BJ (cell line): ENCODE results near the gene PLCD4. TPM values are rescaled to one million over a fixed set of nuclear protein-coding genes. Genes with fewer than 3 reads are reported as not detected.

Experiments used
- CTCF ChIA-PET: fragments of 350-600 bp; formaldehyde crosslinking; extraction: SDS; loops from one replicate; lab custom pipeline; 2021; ENCODE audit warnings: antibody characterized with exemption, inconsistent platforms; lab: Yijun Ruan, JAX
- POLR2A ChIA-PET: fragments of 300-600 bp; sonication (Branson Sonifier 250); formaldehyde crosslinking; extraction: SDS; loops from one replicate; lab custom pipeline; 2021; ENCODE audit warnings: antibody characterized with exemption; lab: Charles Lee
- DNase-seq: peaks from one replicate; pipeline ENCODE4 v3.0.0-alpha.2; 2011; ENCODE audit warnings: low read depth
- H3K27me3 ChIP-seq: 2 replicates; pipeline ENCODE4 v1.6.0; 2011; ENCODE audit warnings: low read length; ENCODE audit not compliant: control insufficient read depth, insufficient read depth
- H3K36me3 ChIP-seq: 2 replicates; pipeline ENCODE4 v1.5.1; 2011; ENCODE audit warnings: low read length; ENCODE audit not compliant: control insufficient read depth, insufficient read depth
- H3K4me3 ChIP-seq: 2 replicates; pipeline ENCODE4 v1.5.1; 2011; ENCODE audit warnings: low read depth, mild to moderate bottlenecking, control low read depth, low read length
- polyA plus RNA-seq: library from polyadenylated mRNA; depleted of rRNA; stranded (reverse); fragments of >200 nt; gene quantifications from 2 replicates; pipeline ENCODE4 v1.2.3, GENCODE V29; 2011
- TF ChIP-seq, protein P1 (sequence below): IDR thresholded peaks from 2 replicates; pipeline ENCODE4 v1.5.1; 2011; ENCODE audit warnings: low read depth, mild to moderate bottlenecking, control low read depth, inconsistent platforms, low read length, moderate library complexity; ENCODE audit not compliant: insufficient read depth

Gene PLCD4
- polyA plus RNA-seq, 1 experiment: 1.1 TPM

DNA sequence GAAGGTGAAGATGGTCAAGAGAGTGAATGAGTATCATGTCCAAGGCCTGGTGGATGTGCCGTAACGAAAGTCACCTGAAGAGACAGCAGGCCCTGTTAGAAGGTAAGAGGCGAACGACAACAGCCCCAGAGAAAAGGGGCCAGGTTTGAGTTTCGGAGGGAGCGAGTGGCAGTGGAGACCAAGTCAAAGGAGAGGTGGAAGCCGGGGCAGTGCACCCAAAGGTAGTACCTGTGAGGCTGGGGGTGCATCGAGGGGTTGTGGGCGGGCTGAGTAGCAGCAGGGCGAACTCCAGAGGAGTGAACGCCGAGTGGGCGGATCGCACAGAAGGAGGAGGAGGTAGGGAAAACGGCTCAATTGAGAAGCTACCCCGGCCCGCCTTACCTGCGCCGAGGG, 39.9 kb upstream of the PLCD4 start:
- H3K36me3 ChIP-seq: 0 out of 2 replicates have a peak, but pooled peaks cover 1% of the 10 kb centered on the region
- H3K4me3 ChIP-seq: peak overlapping the region; percentile 95
- CTCF ChIA-PET: no interaction called here
- POLR2A ChIA-PET: interaction anchor here (0.6 kb wide), 1 partner anchor 74 kb away, joined by 5 read pairs; no protein-coding TSS in a partner anchor
- DNase-seq: no peak
- TF ChIP-seq, protein P1, sequence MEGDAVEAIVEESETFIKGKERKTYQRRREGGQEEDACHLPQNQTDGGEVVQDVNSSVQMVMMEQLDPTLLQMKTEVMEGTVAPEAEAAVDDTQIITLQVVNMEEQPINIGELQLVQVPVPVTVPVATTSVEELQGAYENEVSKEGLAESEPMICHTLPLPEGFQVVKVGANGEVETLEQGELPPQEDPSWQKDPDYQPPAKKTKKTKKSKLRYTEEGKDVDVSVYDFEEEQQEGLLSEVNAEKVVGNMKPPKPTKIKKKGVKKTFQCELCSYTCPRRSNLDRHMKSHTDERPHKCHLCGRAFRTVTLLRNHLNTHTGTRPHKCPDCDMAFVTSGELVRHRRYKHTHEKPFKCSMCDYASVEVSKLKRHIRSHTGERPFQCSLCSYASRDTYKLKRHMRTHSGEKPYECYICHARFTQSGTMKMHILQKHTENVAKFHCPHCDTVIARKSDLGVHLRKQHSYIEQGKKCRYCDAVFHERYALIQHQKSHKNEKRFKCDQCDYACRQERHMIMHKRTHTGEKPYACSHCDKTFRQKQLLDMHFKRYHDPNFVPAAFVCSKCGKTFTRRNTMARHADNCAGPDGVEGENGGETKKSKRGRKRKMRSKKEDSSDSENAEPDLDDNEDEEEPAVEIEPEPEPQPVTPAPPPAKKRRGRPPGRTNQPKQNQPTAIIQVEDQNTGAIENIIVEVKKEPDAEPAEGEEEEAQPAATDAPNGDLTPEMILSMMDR: no peak
- no peaks in the 10 kb centered on the region for H3K27me3 ChIP-seq

DNA sequence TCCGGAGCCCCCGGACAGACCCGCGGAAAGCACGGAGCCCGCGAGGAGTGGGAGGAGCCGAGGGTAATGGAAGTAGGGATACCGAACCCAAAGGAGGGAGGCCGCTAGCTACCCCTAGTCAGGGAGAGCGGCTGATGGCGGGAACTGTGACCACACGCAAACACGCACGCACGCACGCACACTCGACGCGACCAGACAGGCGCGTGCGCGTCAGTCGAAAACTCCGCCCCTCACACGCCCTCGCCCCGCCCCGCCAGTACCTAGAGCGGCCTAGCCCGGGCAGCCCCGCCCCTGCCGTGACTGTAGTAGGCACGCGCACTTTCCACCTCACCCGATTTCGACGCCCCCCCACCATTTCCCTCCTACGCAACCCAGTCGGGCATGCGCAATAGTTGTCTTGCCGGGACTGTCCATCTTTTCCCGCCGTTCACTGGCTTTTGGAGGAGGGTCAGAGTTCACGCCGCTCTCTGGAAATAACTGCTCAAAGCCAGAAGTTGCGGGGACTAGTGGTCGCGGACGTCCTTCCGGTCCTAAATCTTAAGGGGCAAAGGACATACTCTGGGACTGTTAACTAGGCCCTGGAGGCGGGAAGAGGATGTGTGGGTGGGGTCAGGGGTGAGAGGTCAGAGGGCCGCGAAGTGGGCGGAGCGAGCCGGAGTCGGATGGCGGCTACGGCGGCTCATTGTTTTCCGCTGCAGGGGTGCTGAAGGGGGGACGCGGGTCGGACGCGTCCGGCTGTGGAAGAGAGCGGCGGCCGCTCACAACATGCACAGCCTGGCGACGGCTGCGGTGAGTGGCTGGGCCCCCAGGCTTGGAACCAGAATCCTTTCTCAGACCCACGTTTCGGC, 39.3 kb upstream of the PLCD4 start, which contains the start of the genes CNOT9 and USP37:
TSS of gene CNOT9 (plus strand) at position 650 of the 848 bp plus-strand sequence. CDS start at position 766, 116 bp downstream.
TSS of gene USP37 (minus strand) at position 162 of the 848 bp plus-strand sequence. CDS start 9,698 bp downstream, outside the sequence.
- ChIA-PET CTCF (no interaction called here), POLR2A (interaction anchor here (0.6 kb wide), 1 partner anchor 73 kb away, joined by 5 read pairs; no protein-coding TSS in a partner anchor)
- H3K4me3 ChIP-seq: peak within 1 kb of the TSS; percentile 95
- H3K27me3 ChIP-seq: no peaks in the 10 kb centered on the region
- H3K36me3 ChIP-seq: 0 out of 2 replicates have a peak, but pooled peaks cover 1% of the 10 kb centered on the region
- TF ChIP-seq, protein P1: no peak
- peak; percentile 87 for DNase-seq

DNA sequence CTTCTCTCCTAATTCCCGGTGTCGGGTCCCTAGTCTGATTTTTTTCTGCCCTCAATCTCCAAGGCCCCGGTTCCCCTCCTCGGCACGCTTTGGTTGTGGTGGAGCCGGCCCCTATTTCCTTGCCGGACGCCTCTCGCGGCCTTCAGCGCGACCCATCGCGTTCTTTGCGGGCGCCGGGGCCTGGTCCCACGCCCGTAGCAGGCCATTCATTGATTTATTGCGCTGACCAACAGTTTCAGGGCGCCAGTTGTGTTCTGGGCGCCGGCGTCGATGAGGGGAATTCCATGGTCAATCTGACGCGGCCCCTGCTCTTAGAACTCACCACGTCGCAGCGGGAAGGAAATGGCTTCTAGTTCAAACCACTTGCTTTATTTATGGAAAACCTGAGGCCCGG, 38.7 kb upstream of the PLCD4 start:
- ChIA-PET POLR2A (no interaction called here), CTCF (no interaction called here)
- Histone ChIP-seq H3K4me3 (peak overlapping the region; percentile 66), H3K36me3 (0 out of 2 replicates have a peak, but pooled peaks cover 1% of the 10 kb centered on the region), H3K27me3 (no peaks in the 10 kb centered on the region)
- no peak for DNase-seq
- TF ChIP-seq, protein P1: no peak

DNA sequence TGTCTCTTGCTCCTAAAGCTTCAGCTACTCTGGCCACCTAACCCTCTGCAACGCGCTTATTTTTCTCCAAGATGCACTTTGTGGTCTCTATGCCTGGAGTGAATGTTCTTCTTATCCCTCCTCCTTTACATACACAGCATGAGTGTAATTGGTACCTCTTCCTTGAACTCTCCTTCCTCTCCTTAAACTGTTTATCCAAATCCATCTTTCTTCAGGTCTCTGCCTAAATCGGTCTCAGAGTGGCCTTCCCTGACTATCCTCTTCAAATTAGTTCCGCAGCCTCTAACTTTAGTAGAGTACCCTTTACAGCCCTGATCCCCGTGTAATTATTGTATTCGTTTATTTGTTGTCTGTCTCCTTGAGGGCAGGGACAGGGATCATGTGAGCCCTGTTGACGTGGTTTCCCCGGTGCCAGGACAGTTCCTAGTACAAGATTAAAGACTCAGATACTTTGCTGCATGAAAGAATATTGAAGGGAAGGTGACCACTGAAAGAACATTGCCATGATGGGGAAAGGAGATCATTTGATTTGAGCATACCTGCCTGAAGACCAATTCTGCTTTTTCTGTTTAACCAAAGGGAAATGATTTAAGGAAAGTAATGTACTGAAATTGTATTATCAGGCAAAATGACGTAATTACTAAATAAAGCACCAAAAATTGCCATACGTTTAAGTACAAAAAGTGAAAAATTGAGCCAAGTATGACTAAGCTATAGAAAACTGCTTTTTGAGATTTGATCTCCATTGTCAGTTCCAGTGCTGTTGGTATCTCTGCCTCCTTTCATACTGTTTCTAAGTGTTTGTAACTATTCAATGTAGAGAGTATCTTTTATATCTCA, 37.8 kb upstream of the PLCD4 start:
- DNase-seq: no peak
- H3K27me3 ChIP-seq: no peaks in the 10 kb centered on the region
- TF ChIP-seq, protein P1: no peak
- 0 out of 2 replicates have a peak, but pooled peaks cover 1% of the 10 kb centered on the region for H3K36me3 ChIP-seq
- ChIA-PET CTCF (interaction anchor here (0.8 to 1.2 kb wide), 2 partner anchors 76 to 278 kb away, joined by 4 read pairs; no protein-coding TSS in a partner anchor), POLR2A (no interaction called here)
- H3K4me3 ChIP-seq: peak overlapping the region; percentile 66
